IPS DF 19.7 (cell line): ENCODE results near the gene CCNF.
"Not testable (repeated sequence)": the region's sequence is repeated elsewhere in the genome, so short reads cannot be mapped to it uniquely, and the experiment has no call there.

Source experiments
- DNase-seq: peaks from one replicate; pipeline ENCODE4 v3.0.0-alpha.2; 2013; ENCODE audit warnings: low read depth, low spot score

CCNF gene

GRCh38 chr16:2471653-2472487 lies 42.6 kb downstream of the CCNF start:
- DNase-seq = no peak

DNA sequence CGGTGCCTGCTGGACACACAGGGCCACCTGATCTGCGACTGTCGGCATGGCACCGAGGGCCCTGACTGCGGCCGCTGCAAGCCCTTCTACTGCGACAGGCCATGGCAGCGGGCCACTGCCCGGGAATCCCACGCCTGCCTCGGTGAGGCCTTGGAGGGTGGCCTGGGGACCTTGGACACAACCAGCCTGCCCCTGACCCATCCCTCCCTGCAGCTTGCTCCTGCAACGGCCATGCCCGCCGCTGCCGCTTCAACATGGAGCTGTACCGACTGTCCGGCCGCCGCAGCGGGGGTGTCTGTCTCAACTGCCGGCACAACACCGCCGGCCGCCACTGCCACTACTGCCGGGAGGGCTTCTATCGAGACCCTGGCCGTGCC lies 43.2 kb downstream of the CCNF start:
- no peak for DNase-seq

DNA sequence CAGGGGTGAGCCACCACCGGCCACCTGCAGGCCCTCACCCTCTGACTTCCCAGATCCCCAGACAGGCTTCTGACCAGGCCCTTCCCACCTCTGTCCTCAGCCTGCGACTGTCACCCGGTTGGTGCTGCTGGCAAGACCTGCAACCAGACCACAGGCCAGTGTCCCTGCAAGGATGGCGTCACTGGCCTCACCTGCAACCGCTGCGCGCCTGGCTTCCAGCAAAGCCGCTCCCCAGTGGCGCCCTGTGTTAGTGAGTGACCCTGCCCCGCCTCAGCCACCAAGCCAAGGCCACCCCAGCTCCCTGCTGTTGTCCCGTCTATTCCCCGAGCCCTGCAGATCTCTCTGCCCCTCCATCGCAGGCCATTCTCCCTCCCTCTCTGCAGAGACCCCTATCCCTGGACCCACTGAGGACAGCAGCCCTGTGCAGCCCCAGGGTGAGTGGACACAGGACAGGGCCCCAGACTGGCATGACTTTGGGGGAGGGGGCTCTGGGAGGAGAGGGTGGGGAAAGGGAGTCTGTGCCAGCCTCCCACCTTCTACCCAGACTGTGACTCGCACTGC lies 43.7 kb downstream of the CCNF start:
- no peak for DNase-seq

DNA sequence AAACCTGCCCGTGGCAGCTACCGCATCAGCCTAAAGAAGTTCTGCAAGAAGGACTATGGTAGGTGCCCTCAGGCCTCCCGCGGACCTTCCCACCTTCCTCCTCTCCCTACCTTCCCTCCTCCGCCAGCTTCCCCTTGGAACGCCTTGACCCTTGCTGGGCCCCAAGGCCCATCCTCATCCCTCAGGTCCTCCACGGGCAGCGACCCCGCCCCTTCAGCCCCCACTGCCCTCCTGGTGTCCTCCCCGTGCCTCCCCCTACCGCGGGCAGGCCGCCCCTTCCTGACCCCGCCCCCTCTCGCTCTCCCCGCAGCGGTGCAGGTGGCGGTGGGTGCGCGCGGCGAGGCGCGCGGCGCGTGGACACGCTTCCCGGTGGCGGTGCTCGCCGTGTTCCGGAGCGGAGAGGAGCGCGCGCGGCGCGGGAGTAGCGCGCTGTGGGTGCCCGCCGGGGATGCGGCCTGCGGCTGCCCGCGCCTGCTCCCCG lies 44.2 kb downstream of the CCNF start:
- DNase-seq = no peak

DNA sequence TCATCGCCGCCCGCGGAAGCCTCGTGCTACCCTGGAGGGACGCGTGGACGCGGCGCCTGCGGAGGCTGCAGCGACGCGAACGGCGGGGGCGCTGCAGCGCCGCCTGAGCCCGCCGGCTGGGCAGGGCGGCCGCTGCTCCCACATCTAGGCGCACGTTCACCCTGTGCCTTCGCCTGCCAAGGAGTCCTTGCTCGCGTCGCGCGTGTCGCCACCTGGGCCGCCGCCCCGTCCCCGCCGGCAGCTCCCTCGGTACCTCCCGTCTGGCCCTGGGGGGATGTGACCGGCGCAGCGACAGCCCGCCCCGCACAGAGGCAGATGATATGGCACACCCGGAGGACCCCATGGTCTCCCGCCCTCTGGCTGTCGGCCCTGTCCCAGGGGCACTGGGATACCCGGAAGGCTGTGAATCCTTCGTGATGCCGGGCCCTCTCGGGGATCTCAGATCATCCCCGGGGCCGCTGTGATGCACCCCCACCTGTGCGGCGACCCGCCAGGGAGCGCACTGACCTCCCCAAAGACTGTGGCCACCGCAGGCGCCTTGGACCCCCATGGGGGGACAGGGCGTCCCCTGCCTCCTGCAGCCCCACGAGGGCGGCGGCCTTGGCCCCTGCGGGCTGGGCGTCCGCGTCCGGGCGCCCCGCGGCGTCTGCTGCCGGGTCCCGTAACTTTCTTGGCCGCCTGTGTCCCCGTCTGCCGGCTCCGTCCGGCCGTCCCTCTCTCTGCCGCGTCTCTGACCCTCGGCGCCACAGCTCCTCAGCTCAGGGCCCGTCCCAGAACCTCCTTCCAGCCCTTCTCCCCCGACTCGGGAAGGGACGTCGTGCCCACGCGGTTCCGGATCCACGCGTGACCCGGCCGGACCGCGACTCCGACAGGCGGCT lies 45.0 kb downstream of the CCNF start:
- DNase-seq = no peak

DNA sequence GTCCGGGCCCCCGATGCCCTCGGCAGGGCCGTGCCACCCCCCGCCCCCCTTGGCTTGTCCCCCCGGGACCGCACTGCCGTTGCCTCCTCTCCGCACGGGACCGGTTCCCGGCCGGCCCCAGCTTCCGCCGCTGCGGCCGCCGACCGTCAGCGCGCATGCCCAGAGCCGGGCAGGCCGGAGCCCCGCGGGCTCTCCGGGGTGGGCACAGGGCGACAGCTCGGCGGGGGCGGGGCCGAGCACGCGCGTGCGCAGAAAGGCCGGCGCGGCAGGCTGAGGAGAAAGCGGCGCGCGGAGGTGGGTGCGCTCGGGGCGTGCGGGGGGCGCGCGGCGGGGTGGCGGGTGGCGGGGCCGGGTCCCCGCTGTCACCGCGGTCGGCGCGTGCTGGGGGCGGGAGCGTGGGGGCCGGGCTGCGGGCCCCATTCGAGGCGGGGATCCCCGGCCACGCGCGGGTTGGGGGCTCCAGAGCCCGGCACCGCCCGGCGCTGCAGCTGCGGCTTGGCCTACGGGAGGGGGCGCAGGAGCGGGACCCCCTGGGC lies 45.7 kb downstream of the CCNF start, which contains the start of gene TBC1D24:
TBC1D24 (plus strand) TSS at position 251 of the 536 bp plus-strand sequence. CDS start 21,022 bp downstream, outside the sequence.
- no peak for DNase-seq

GRCh38 chr16:2475413-2476344 lies 46.4 kb downstream of the CCNF start:
- no peak for DNase-seq

- no peak for DNase-seq
These were observed 47.1 kb downstream of the CCNF start for GRCh38 chr16:2476345-2476720.

- DNase-seq = no peak
These were observed 47.5 kb downstream of the CCNF start for GRCh38 chr16:2476741-2477140.

DNA sequence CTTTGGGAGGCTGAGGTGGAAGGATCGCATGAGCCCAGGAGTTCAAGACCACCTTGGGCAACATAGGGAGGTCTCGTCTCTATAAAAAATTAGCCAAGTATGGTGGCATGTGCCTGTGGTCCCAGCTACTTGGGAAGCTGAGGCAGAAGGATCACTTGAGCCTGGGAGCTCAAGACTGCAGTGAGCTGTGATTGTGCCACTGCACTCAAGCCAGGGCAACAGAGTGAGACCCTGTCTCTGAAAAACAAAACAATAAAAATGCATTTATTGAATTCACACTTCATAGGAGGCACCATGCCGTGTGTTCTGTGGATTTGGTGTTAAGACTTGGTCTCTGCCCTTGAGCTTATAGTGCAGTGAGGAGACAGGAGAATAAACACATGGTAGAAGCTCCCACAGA lies 48.1 kb downstream of the CCNF start:
- DNase-seq = no peak

GRCh38 chr16:2478279-2478678 lies 49.0 kb downstream of the CCNF start:
- DNase-seq = no peak

GRCh38 chr16:2479996-2480395 lies 50.7 kb downstream of the CCNF start:
- DNase-seq = not testable (repeated sequence)

- no peak for DNase-seq
These were observed 51.7 kb downstream of the CCNF start for GRCh38 chr16:2480948-2481347.

DNA sequence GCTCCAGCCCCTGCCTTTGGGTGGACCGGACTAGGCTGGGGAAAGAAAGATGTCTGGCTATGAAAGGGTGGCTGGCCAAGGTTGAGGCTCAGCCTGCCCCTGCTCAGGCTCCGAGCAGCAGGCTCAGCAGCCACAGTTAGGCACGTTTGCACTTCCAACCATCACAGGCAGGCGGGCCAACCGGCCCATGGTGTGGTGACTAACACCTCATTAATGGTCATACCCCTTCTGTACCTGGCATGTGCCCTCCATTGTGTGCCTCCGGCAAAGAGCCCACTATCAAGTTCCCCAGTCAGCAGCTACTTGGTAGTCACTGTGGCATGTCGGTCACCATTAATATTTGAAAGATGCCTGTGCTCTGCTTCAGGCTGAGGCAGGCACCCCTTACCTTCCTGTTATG lies 52.4 kb downstream of the CCNF start:
- no peak for DNase-seq

- DNase-seq = no peak
These were observed 53.0 kb downstream of the CCNF start for GRCh38 chr16:2482249-2482648.

- no peak for DNase-seq
These were observed 53.7 kb downstream of the CCNF start for GRCh38 chr16:2482708-2483534.

- no peak for DNase-seq
These were observed 55.0 kb downstream of the CCNF start for GRCh38 chr16:2483939-2484897.

DNA sequence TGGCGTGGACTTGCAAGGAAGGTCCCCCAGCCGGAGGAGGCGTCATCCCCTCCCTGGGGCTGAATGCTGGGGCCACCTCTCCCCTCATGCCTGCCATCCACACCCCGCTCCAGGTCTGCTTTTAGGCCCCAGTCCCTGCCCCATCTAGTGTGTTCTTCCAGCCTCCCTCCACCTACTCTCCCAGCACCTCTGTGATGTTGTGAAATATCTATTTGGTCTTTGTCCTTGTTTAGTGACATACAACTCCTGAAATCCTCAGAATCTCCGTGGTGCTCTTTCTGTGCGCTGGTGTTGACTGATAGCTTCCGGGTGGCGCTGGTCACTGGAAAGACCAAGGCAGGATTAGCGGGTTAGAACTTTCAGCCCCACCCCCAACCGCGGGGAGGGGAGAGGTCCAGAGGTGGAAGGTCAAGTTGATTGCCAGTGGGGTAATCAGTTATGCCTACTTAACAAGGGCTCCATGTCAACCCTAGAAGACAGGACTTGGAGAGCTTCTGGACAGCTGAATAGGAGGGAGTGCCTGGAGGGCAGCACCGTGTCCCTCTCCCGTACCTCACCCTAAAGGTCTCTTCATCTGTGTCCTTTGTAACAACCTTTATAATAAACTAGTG lies 55.8 kb downstream of the CCNF start:
- no peak for DNase-seq
